Esophagus (tissue), 2 donors: ENCODE results near the gene ZNF555. TPM values are rescaled to one million over a fixed set of nuclear protein-coding genes. Genes with fewer than 3 reads are reported as not detected.
"Not testable (repeated sequence)": the region's sequence is repeated elsewhere in the genome, so short reads cannot be mapped to it uniquely, and the experiment has no call there.

Experiments used
- H3K27ac ChIP-seq, 2 donors: one replicate each; pipeline ENCODE4 v1.5.1; 2013; ENCODE audit warnings: low read depth in 2 of 2, mild to moderate bottlenecking in 2 of 2, inconsistent platforms in 1 of 2, low read length in 1 of 2, moderate library complexity in 1 of 2
- H3K27me3 ChIP-seq, 2 donors: one replicate each; pipeline ENCODE4 v1.6.1; 2013; ENCODE audit warnings: low read length in 2 of 2, control low read depth in 1 of 2, mild to moderate bottlenecking in 1 of 2; ENCODE audit not compliant: insufficient read depth in 2 of 2, control insufficient read depth in 1 of 2
- H3K36me3 ChIP-seq, 2 donors: one replicate each; pipeline ENCODE4 v1.6.1; 2013; ENCODE audit warnings: low read length in 1 of 2; ENCODE audit not compliant: control insufficient read depth in 2 of 2, insufficient read depth in 2 of 2
- H3K4me1 ChIP-seq, 2 donors: one replicate each; pipeline ENCODE4 v1.6.1; 2013; ENCODE audit warnings: low read length in 1 of 2; ENCODE audit not compliant: control insufficient read depth in 2 of 2, insufficient read depth in 2 of 2
- H3K4me3 ChIP-seq, 2 donors: one replicate each; pipeline ENCODE4 v1.5.1; 2013; ENCODE audit warnings: low read length in 2 of 2, mild to moderate bottlenecking in 2 of 2, low read depth in 1 of 2, moderate library complexity in 1 of 2
- H3K9me3 ChIP-seq, 2 donors: one replicate each; pipeline ENCODE4 v1.6.1; 2013; ENCODE audit warnings: mild to moderate bottlenecking in 2 of 2, low read depth in 1 of 2, low read length in 1 of 2, moderate library complexity in 1 of 2; ENCODE audit not compliant: control insufficient read depth in 2 of 2, insufficient read depth in 1 of 2
- WGBS, 2 donors: extraction: QIAGEN DNeasy Blood & Tissue Kit; methylation state at CpG; one replicate each; pipeline ENCODE4 v1.1.7; 2013; 5-methylcytosine and 5-hydroxymethylcytosine counted together
- polyA plus RNA-seq, 2 donors: library from polyadenylated mRNA; stranded (reverse); fragments of 200-250 nt; gene quantifications; one replicate each; pipeline ENCODE4 v1.2.3, GENCODE V29; 2013
- donor health status: healthy with polysubstance abuse.
- donor health status: Bipolar disorder and iron deficiency.

ZNF555 gene
- polyA plus RNA-seq = 1 to 10 TPM; 1.2 to 2.4 TPM

DNA sequence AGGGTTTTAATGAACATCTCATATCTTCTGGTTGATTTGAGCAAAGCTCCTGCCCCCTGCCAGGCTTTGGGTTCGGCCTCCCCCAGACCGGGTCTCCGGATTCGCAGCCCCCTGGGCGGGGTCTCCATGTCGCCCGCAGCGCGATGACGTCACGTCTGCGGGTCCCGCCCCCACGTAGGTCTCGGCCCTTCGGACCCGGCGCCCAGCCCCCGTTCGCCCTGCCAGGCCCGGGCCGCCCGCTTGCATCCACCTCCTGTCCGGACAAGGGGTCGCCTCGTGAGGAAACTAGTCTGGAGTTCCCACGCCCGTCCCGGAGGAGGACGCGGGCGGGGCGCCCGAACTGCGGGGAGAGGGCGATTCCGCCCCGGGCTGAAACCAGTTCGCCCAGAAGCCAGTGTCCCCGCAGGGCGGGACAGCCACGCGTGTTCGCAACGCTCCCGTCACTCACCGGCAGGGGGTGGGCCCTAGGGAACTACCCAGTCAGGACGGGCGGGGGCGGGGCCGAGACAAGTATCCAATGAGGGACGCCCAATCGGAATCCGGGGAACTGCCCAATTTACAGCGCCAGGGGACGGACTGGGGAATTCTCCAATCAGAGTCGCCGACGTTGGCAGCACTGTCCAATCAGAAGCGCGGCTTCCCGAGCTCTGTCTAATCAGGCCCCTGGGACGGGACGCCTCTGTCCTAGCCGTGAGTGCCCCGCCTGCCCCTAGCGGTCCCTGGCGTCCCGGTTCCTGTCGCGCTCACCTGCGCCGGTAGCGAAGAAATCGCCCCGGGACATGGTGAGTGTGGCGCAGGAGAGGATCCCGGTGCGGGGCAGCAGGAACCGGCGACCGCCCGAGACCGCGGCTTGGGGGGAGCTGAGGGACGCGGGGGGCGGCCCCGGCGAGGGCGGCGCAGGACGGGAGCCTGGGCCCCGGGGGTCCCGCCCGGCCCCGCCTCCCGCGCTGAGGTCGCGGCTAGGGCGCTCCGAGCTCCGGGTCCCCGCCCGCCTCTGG is at the start of gene ZNF555:
ZNF555 (plus strand) TSS at position 682 of the 998 bp plus-strand sequence; CDS start at position 780, 98 bp downstream.
- WGBS, 2 donors = 0% methylated on average over 94 to 106 of the region's 106 CpGs
- Histone ChIP-seq H3K4me1 (peaks cover 2 to 5% of the 10 kb centered on the region in 2 donors), H3K4me3 (peak within 1 kb of the TSS; percentile 73 to 79), H3K27me3 (no peaks in the 10 kb centered on the region), H3K27ac (peak within 1 kb of the TSS; percentile 87 to 92), H3K36me3 (peaks cover 0 to 3% of the 10 kb centered on the region in 2 donors), H3K9me3 (peaks cover 0 to 4% of the 10 kb centered on the region in 2 donors)

DNA sequence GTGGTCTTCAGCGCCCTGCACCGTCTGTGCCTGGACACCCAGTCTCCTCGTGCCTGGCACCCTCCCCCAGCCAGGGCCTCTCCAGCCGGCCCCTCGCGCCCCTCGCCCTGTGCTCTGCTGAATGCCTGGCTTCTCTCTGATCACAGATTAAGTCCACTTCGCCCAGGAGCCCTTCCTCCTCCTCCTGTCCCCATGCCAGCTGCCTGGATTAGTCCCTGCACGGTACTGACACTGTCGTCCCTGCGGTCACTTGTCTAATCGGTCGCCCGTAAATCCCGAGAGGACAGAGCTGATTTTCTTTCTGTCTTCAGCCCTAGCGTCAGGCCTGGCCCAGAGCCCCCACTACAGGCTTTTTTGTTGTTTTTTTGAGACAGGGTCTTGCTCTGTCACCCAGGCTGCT is 49.4 kb upstream of the ZNF555 start:
- Histone ChIP-seq H3K9me3 (peaks cover 0 to 4% of the 10 kb centered on the region in 2 donors), H3K27ac (no peak overlapping the region), H3K27me3 (no peaks in the 10 kb centered on the region), H3K4me3 (no peak overlapping the region), H3K36me3 (peaks cover 0 to 21% of the 10 kb centered on the region in 2 donors), H3K4me1 (peaks cover 8 to 10% of the 10 kb centered on the region in 2 donors)
- WGBS, 2 donors = 89 to 93% methylated on average over 16 of the region's 16 CpGs

DNA sequence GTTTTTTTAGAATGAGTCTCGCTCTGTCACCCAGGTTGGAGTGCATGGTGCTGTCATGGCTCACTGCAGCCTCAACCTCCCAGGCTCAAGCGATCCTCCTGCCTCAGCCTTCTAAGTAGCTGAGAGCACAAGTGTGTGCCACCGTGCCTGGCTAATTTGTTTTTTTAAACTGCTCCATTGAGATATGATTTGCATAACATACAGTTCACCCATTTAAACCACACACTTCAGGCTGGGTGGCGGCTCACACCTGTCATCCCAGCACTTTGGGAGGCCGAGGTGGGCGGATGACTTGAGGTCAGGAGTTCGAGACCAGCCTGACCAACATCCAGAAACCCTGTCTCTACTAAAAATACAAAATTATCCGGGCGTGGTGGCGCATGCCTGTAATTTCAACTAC is 48.6 kb upstream of the ZNF555 start:
- H3K36me3 ChIP-seq = peaks cover 0 to 25% of the 10 kb centered on the region in 2 donors
- not testable (repeated sequence) for H3K4me3 ChIP-seq, H3K27me3 ChIP-seq, H3K9me3 ChIP-seq, H3K4me1 ChIP-seq, H3K27ac ChIP-seq
- WGBS, 2 donors = 94% methylated on average over 10 of the region's 10 CpGs

DNA sequence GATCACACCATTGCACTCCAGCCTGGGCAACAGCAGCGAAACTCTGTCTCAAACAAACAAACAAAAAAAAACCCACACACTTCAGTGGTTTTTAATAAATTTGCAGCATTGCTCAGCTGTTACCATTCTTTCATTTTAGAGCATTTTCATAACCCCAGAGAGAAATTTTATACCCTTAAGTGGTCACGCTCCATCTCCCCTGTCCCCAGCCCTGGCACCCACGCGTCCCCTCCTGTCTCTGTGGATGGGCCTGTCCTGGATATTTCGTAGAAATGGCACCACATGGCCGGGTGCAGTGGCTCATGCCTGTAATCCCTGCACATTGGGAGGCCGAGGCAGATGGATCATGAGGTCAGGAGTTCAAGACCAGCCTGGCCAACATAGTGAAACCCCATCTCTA is 48.1 kb upstream of the ZNF555 start:
- Histone ChIP-seq H3K36me3 (peaks cover 0 to 25% of the 10 kb centered on the region in 2 donors), H3K27ac (no peak overlapping the region), H3K9me3 (peaks cover 0 to 4% of the 10 kb centered on the region in 2 donors), H3K27me3 (no peaks in the 10 kb centered on the region), H3K4me3 (no peak overlapping the region), H3K4me1 (peaks cover 8 to 10% of the 10 kb centered on the region in 2 donors)
- WGBS, 2 donors = 97 to 98% methylated on average over 7 of the region's 7 CpGs

DNA sequence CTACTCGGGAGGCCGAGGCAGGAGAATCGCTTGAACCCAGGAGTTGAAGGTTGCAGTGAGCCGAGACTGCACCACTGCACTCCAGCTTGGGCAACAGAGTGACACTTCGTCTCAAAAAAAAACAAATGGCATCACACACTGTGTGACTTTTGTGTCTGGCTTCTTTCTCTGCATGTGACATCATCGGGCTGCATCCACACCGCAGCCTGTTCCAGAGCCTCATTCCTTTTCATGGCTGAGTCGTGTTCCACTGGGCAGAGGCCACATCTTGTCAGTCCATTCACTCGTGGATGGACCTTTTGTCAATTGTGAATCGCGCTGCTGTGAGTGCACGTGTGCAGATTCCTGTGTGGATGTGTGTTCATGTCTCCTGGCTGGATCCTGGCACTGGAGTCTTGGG is 47.7 kb upstream of the ZNF555 start:
- no peaks in the 10 kb centered on the region for H3K27me3 ChIP-seq
- H3K4me1 ChIP-seq = peaks cover 8 to 10% of the 10 kb centered on the region in 2 donors
- no peak overlapping the region for H3K4me3 ChIP-seq
- WGBS, 2 donors = 96 to 98% methylated on average over 12 of the region's 12 CpGs
- H3K36me3 ChIP-seq = peaks cover 0 to 29% of the 10 kb centered on the region in 2 donors
- no peak overlapping the region for H3K27ac ChIP-seq
- peaks cover 0 to 4% of the 10 kb centered on the region in 2 donors for H3K9me3 ChIP-seq

DNA sequence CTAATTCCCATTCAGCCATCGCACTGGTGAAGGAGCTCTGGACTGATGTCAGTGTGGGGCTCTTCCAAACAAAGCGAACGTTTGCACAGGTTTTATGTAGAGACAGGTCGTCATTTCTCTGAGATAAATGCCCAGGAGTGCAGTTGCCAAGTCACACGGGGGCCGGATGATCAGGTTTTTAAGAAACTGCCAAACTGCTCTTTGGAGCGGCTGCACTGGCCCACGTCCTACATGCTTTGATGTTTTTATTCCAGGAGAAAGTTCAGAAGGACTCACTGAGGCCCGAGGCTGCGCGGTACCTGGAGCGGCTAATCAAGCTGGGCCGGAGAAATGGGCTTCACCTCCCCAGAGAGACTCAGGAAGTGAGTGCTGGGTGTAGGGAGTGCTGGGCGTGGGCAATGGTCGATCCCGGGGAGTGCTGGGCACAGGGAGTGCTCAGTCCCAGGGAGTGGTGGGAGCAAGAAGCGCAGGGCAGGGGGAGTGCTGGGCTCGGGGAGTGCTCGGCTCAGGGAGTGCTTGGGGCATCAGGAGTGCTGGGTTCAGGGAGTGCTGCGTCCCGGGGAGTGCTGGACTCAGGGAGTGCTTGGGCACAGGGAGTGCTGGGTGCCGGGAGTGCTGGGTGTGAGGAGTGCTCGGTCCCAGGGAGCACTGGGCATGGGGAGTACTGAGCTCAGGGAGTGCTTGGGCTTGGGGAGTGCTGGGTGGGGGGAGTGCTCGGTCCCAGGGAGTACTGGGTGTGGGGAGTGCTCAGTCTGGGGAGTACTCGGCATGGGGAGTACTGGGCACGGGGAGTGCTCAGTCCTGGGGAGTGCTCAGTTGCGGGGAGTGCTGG is 45.2 kb upstream of the ZNF555 start:
- WGBS, 2 donors = 65 to 74% methylated on average over 25 to 27 of the region's 27 CpGs
- Histone ChIP-seq H3K27me3 (no peaks in the 10 kb centered on the region), H3K9me3 (peaks cover 2 to 4% of the 10 kb centered on the region in 2 donors), H3K4me3 (no peak overlapping the region), H3K27ac (peak overlapping the region; percentile 47 to 80), H3K36me3 (peaks cover 3 to 37% of the 10 kb centered on the region in 2 donors), H3K4me1 (peaks cover 3 to 8% of the 10 kb centered on the region in 2 donors)

DNA sequence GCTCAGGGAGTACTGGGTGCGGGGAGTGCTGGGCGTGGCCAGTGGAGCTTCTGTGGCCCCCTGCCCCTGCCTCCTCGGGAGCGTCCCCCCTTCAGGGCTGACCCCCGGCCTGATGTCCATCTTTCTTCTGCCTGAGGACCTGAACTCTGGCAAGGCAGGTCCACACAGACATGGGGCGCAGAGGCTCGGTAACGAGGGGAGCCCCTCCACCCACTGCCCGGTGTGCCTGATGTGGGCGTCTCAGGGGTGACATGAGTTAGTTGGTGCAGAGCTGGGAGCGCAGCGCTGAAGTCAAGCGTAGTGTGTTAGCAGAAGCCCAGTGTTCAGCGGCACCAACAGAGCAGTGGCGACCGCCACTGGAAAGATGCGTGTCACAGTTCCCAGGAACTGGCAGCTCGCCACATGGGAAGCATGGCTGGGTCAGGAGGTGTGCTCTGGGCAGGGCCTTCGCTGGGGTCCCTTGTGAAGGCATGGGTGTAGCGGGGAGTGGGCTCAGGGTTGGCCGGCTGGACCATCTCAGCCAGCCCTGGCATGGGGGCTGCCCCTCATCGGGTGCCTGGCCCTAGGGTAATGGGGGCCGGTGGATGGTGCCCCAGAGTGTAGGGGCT is 44.5 kb upstream of the ZNF555 start:
- peaks cover 3 to 39% of the 10 kb centered on the region in 2 donors for H3K36me3 ChIP-seq
- 95 to 96% methylated on average over 23 of the region's 23 CpGs for WGBS, 2 donors

DNA sequence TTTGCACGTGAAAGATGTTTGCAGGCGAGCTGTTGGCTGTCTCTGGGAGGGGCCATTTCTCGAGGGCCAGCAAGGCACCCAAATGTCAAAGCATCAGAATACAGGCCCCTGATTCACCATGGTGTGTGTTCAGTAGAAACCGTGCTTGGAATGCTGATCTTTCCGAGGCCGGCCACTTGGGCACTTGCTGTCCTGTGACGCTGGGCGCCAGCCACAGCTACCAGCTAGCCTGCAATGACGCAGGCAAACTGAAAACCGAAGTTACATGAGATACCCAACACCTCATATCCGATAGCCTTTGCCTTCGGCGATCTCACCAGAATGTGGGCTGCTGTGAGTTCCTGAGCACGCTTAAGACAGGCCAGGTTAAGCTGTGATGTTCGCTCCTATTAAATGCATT is 44.0 kb upstream of the ZNF555 start:
- Histone ChIP-seq H3K4me1 (peaks cover 3 to 8% of the 10 kb centered on the region in 2 donors), H3K27ac (no peak overlapping the region), H3K4me3 (no peak overlapping the region), H3K36me3 (peaks cover 3 to 38% of the 10 kb centered on the region in 2 donors), H3K9me3 (peaks cover 2 to 4% of the 10 kb centered on the region in 2 donors), H3K27me3 (no peaks in the 10 kb centered on the region)
- WGBS, 2 donors = 96% methylated on average over 15 of the region's 15 CpGs

More for the DNA sequence above, 44.5 kb upstream of the ZNF555 start:
- Histone ChIP-seq H3K4me1 (peaks cover 3 to 8% of the 10 kb centered on the region in 2 donors), H3K9me3 (peaks cover 2 to 4% of the 10 kb centered on the region in 2 donors), H3K27ac (peak overlapping the region in 1 of 2 donors; percentile 80), H3K4me3 (no peak overlapping the region), H3K27me3 (no peaks in the 10 kb centered on the region)

DNA sequence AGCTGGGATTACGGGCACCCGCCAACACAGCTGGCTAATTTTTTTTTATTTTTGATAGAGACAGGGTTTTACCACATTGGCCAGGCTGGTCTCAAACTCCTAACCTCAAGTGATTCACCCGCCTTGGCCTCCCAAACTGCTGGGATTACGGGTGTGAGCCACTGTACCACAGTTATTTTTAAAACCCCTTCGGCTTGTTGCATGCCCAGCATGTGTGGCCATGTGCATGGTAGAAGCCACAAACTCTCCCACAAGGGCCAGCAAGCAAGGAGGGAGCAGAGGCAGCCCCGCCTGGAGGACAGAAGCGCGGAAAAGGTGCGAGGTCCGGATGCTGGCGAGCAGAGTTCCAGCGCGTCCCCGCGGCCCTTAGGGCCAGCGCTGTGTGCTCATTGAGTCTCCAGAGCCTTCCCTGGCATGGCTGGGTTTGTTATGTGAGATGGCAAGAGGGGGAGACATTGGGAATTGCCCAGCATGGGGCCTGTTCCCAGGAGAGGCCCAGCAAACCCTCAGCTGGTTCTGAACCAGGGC is 43.1 kb upstream of the ZNF555 start:
- Histone ChIP-seq H3K4me3 (no peak overlapping the region), H3K27me3 (no peaks in the 10 kb centered on the region), H3K9me3 (peaks cover 2 to 4% of the 10 kb centered on the region in 2 donors), H3K4me1 (peaks cover 3 to 8% of the 10 kb centered on the region in 2 donors), H3K27ac (no peak overlapping the region), H3K36me3 (peaks cover 8 to 45% of the 10 kb centered on the region in 2 donors)
- WGBS, 2 donors = 95 to 96% methylated on average over 16 of the region's 16 CpGs
